HG03521 (cell line): Measurements from ENCODE around the gene AUTS2.
"Not testable (repeated sequence)": the region's sequence is repeated elsewhere in the genome, so short reads cannot be mapped to it uniquely, and the experiment has no call there.

Experiments
- ATAC-seq: cut with Tn5 transposase; IDR thresholded peaks from one replicate; pipeline ENCODE4 v1.9.1; 2021; ENCODE audit warnings: mild to moderate bottlenecking, moderate library complexity; ENCODE audit not compliant: unreplicated experiment

AUTS2 gene

GRCh38 chr7:70353330-70353945, 755.2 kb downstream of the AUTS2 start:
- ATAC-seq, result no peak

- ATAC-seq, result no peak
Observed at GRCh38 chr7:70353946-70354335, 755.7 kb downstream of the AUTS2 start.

GRCh38 chr7:70354409-70355169, 756.3 kb downstream of the AUTS2 start:
- ATAC-seq, result no peak

DNA sequence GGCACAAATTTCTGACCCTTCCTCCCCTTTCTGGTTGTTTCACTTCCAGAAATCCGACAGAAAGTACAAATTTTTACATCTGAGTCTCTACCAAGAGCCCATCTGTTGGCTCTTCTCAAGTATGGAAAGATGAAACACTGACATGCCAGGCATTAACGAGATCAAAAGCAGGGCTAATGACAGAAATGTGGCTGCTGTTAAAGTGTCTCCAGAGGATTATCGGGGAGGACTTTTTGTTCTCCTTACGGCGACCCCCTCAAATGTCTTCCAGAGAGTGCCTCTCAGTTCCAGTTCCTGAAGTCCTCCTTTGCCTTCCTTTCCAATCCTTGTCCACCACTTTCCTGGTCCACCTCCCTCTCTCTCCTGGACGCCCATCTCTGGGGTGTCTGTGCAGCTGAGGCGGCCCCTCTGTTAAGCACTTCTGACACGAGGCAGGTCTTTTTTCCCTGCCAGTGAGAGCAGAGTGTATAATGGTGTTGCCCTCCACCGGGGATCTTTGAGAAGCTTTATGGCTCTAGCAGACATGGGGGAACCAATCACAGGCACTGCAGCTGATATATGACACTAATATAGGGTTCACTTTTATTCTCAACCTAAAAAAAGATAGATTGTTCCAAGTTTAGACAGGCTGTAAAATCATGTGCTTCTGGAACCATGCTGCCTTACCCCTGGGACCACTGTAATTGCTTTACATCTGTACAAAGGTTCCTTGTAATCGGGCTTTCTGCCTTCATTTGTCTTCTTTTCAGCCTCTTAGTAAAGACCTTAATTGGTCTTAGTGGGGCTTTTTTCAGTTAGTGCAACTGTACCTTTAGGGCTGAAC, 757.1 kb downstream of the AUTS2 start:
- ATAC-seq, result no peak

DNA sequence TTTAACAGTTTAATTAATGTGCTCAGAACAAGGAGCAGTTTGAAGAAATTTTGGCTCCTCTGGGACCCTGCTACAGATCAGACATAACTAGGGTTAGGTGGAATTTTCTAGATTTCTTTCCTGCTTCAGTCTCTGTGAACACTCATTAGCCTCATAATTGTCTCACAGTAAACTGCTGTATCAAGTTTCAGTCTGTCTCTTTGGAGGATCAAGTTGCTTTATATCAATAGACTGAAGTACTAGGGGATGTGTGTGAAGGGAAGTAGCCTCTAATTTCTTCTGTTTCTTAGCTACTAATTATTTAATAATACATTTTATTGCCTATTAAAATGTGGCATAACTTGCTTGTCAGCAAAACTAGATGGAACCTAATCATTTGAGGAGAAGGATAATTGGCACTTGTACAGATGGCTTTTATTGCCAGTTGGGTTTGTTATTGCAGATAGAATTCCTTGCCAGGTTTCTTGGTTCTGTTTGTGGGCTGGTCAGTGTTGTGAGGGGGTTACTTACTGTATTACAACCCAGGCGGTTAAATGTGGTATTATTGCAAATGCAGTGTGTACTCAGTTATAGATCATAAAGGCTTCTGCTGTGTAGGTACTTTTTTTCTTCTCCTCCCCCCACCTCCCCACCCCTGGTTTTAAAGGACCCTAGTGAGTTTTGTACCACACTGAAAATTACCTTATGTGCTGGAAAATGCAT, 758.0 kb downstream of the AUTS2 start:
- no peak for ATAC-seq

- no peak for ATAC-seq
Observed at GRCh38 chr7:70356787-70357328, 758.6 kb downstream of the AUTS2 start.

GRCh38 chr7:70360557-70360956, 762.3 kb downstream of the AUTS2 start:
- ATAC-seq, result no peak

DNA sequence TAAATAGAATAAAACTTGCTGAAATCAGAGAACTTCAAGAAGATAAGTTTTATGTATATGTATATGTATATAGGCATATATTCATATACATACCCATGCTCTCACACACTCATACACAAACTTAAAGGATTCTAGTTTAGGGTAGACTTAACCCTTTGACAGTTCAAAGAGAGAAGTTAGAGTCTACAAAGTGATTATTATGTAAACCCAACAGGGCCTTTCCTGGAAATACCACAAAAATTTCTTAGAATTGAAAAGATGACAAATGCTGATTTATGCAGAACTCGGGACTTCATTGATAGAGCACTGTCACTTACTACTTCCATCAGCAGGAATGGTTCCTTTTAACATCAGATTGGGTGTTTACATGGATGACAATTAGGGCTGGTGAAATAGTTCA, 763.5 kb downstream of the AUTS2 start:
- ATAC-seq, result no peak

DNA sequence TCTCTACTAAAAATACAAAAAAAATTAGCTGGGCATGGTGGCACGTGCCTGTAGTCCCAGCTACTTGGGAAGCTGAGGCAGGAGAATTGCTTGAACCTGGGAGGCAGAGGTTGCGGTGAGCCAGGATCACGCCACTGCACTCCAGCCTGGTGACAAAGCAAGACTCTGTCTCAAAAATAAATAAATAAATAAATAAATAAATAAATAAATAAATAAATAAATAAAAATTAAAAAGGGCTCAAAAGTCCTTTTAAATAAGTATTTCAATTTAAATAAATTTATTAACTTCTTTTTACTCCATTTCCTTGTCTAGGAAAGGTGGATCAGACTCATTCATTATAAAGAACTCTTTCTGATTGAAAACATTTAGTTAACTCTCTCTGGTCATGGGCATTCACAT, 766.1 kb downstream of the AUTS2 start:
- ATAC-seq, result not testable (repeated sequence)

GRCh38 chr7:70371652-70372051, 773.4 kb downstream of the AUTS2 start:
- ATAC-seq, result no peak

DNA sequence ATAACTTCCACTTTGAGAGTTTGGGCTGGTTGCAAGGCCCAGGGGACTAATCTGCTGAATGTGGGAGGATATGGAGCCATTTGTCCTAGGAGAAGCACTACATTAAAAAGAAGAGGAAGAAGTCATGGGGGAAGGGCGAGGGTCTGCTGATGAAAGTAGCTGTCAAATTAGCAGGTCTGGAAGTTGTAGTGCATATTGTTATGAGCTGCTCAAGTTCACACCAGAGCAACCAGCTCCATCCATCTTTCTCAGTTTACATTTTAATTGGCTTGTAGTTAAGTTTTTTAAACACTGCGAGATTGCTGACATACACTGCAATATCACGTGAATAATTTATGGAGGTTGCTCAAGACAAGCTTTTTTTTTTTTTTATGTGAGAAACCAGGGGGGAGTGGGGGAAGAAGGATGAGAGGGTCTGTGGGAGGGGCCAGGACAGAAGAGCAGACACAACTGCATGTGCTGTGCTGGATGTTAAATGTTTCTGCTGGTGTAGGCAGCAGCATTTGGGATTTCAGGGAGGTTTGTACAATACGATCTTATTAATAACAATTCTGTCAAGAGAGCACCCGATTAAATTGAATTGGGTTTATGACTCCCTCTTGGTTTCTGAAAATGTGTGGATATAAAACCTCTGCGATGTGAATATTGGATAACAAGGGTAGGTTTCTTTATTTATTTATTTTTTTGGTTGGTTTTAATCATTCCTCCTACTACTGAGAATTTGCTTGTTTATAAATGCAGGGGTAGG, 774.7 kb downstream of the AUTS2 start:
- no peak for ATAC-seq

DNA sequence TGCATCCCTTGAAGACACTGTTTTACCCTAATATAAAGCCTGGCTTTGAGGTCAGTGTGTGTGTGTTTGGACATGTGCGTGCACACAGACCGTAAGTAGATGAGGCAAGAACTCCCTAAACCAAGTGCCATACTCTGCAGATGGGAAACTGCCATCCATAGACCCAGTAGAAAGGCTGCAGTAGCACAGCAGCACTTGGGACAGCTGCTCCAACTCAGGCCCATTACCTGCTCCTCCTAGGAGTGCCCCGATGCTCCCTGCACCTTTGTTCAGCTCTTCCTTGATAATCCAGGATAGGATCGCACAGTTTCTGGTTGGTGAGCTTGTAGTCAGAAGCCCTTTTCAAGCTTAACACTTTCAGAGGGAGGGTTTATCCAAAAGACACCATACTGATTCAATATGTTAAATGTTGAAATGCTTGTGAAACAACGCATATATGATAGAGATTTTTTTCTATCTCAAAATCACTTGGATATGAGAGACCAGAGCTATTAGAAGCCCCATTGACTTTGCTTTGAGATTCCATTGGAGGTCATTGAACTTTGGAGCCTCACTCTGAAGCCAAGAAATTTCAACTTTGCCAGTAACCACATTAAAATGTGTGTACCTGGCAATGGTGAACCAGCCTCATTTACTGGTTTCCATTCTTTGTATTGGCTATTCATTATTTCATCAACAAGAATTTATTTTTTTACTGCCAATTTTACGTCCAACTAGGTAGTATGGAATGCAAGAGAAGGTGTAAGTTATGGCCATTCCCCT, 776.7 kb downstream of the AUTS2 start:
- ATAC-seq, result no peak

- ATAC-seq, result no peak
Observed at GRCh38 chr7:70376561-70377031, 778.3 kb downstream of the AUTS2 start.

- ATAC-seq, result no peak
Observed at GRCh38 chr7:70377957-70378356, 779.7 kb downstream of the AUTS2 start.

GRCh38 chr7:70379210-70379609, 780.9 kb downstream of the AUTS2 start:
- ATAC-seq, result no peak

GRCh38 chr7:70380421-70381015, 782.2 kb downstream of the AUTS2 start:
- no peak for ATAC-seq

DNA sequence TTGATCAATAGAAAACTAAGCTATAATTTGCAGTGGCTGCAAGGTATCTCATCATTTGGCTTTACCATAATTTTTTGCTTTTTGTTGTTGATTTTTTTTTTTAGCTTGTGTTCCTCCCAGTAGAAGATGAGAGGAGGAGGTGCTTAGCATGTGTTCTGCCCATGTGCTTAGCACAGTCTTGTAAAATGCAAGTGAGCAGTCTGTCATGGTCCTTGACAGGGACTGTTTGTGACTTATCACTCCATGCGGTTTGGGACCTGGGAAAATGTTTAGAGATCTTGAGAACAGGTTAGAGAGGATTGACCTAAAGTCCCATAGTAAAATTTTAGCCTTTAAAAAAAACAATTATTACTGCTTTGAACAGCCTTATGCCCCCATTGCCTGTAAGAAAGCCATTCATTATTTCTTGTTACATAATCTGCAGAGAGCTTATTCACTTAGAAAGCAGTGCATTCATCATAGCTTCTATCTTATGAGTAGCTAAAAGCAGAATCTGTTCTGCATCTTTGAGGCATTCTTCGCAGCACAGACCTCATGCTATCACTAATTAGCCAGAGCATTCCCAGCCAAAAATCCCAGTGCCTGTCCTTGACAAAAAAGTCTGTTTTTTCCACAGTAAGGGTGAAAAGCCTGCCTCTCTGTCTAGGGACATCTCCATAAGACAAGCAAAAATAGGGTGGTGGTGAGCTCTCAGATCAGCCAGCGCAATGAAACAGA, 784.9 kb downstream of the AUTS2 start:
- ATAC-seq, result no peak

- ATAC-seq, result no peak
Observed at GRCh38 chr7:70384024-70384423, 785.7 kb downstream of the AUTS2 start.
